Karpas-422 (cell line): ENCODE data around the gene ANKFY1. TPM values are rescaled to one million over a fixed set of nuclear protein-coding genes. Genes with fewer than 3 reads are reported as not detected.
"Not testable (repeated sequence)": the region's sequence is repeated elsewhere in the genome, so short reads cannot be mapped to it uniquely, and the experiment has no call there.

Experiments
- DNase-seq: peaks from one replicate; pipeline ENCODE4 v3.0.0-alpha.2; 2015
- H2AFZ ChIP-seq: fragments of 200-600 bp; sonication (generic); 2 replicates; pipeline ENCODE4 v1.6.1; 2014; ENCODE audit warnings: antibody characterized with exemption, low read length, mixed read lengths
- H3K27ac ChIP-seq: fragments of 200-600 bp; sonication (generic); 2 replicates; pipeline ENCODE4 v1.5.1; 2014; ENCODE audit warnings: mild to moderate bottlenecking, low read length, moderate library complexity
- H3K27me3 ChIP-seq: fragments of 200-600 bp; sonication (generic); 2 replicates; pipeline ENCODE4 v1.6.1; 2014; ENCODE audit warnings: low read length, mixed read lengths
- H3K36me3 ChIP-seq: fragments of 200-600 bp; sonication (generic); 2 replicates; pipeline ENCODE4 v1.6.1; 2014; ENCODE audit warnings: low read length, mixed read lengths; ENCODE audit not compliant: insufficient read depth
- H3K4me1 ChIP-seq: fragments of 200-600 bp; sonication (generic); 2 replicates; pipeline ENCODE4 v1.6.1; 2014; ENCODE audit warnings: mild to moderate bottlenecking, low read length, mixed read lengths
- H3K4me2 ChIP-seq: fragments of 200-600 bp; sonication (generic); 2 replicates; pipeline ENCODE4 v1.6.1; 2014; ENCODE audit warnings: low read length, low read depth, mild to moderate bottlenecking; ENCODE audit not compliant: poor library complexity, severe bottlenecking
- H3K4me3 ChIP-seq: fragments of 200-600 bp; sonication (generic); 2 replicates; pipeline ENCODE4 v1.5.1; 2014; ENCODE audit warnings: mild to moderate bottlenecking, antibody characterized with exemption, low read length, mixed read lengths
- H3K79me2 ChIP-seq: fragments of 200-600 bp; sonication (generic); 2 replicates; pipeline ENCODE4 v1.6.1; 2014; ENCODE audit warnings: mild to moderate bottlenecking, low read length, mixed read lengths
- H3K9ac ChIP-seq: fragments of 200-600 bp; sonication (generic); 2 replicates; pipeline ENCODE4 v1.6.0; 2014; ENCODE audit warnings: low read length
- H3K9me2 ChIP-seq: fragments of 200-600 bp; sonication (generic), shearing (Covaris generic); replicated peaks from 2 replicates; pipeline ENCODE4 v1.6.0; 2014; ENCODE audit warnings: mild to moderate bottlenecking, low read length, moderate library complexity; ENCODE audit not compliant: insufficient read depth
- H3K9me3 ChIP-seq: fragments of 300-700, 200-600 bp; sonication (generic); 2 replicates; pipeline ENCODE4 v1.6.1; 2014; ENCODE audit warnings: low read length, mixed read lengths
- H4K20me1 ChIP-seq: fragments of 200-600 bp; sonication (generic); 2 replicates; pipeline ENCODE4 v1.6.1; 2014; ENCODE audit warnings: mild to moderate bottlenecking, antibody characterized with exemption, low read length, low read depth; ENCODE audit not compliant: insufficient read depth
- total RNA-seq: library from RNA; depleted of rRNA; stranded (reverse); fragments of >200 nt; shearing (Covaris generic); gene quantifications from 2 replicates; pipeline ENCODE4 v1.2.3, GENCODE V29; 2014; ENCODE audit warnings: low replicate concordance

ANKFY1 gene
- total RNA-seq, 1 experiment from 2014 or later: 34.4 TPM

- Histone ChIP-seq H3K27ac (no peak overlapping the region), H3K9me2 (no peaks in the 10 kb centered on the region), H3K9ac (no peak overlapping the region), H3K9me3 (no peaks in the 10 kb centered on the region), H3K4me3 (no peak overlapping the region), H3K36me3 (no peaks in the 10 kb centered on the region), H2AFZ (no peak overlapping the region), H3K4me1 (peaks cover 20% of the 10 kb centered on the region), H3K4me2 (no peak overlapping the region), H3K27me3 (no peaks in the 10 kb centered on the region), H4K20me1 (peaks cover 2% of the 10 kb centered on the region; the same call in 1 of the 2 replicates), H3K79me2 (peaks cover 78% of the 10 kb centered on the region)
- no peak for DNase-seq
Observed at GRCh38 chr17:4140125-4140524, 123.7 kb downstream of the ANKFY1 start.

- not testable (repeated sequence) for H3K9ac ChIP-seq, H2AFZ ChIP-seq, H3K27ac ChIP-seq, H3K9me2 ChIP-seq, H3K36me3 ChIP-seq, DNase-seq, H3K4me2 ChIP-seq, H3K4me3 ChIP-seq, H4K20me1 ChIP-seq, H3K27me3 ChIP-seq, H3K9me3 ChIP-seq
- Histone ChIP-seq H3K4me1 (peaks cover 14% of the 10 kb centered on the region), H3K79me2 (peaks cover 83% of the 10 kb centered on the region)
Observed at GRCh38 chr17:4138906-4139526, 124.8 kb downstream of the ANKFY1 start.

- H3K79me2 ChIP-seq: peaks cover 92% of the 10 kb centered on the region
- no peaks in the 10 kb centered on the region for H3K9me2 ChIP-seq
- H3K4me3 ChIP-seq: no peak overlapping the region
- no peak overlapping the region for H3K9ac ChIP-seq
- no peak overlapping the region for H2AFZ ChIP-seq
- no peaks in the 10 kb centered on the region for H3K27me3 ChIP-seq
- H3K27ac ChIP-seq: no peak overlapping the region
- H3K36me3 ChIP-seq: no peaks in the 10 kb centered on the region
- no peak for DNase-seq
- H3K4me1 ChIP-seq: peaks cover 7% of the 10 kb centered on the region
- H3K4me2 ChIP-seq: no peak overlapping the region
- no peaks in the 10 kb centered on the region for H3K9me3 ChIP-seq
- H4K20me1 ChIP-seq: 0 out of 2 replicates have a peak, but pooled peaks cover 2% of the 10 kb centered on the region
Observed at GRCh38 chr17:4136373-4136772, 127.4 kb downstream of the ANKFY1 start.

- Histone ChIP-seq H3K27ac (no peak overlapping the region), H3K4me1 (peaks cover 2% of the 10 kb centered on the region; the same call in 1 of the 2 replicates), H3K9me3 (no peaks in the 10 kb centered on the region), H3K9ac (no peak overlapping the region), H3K9me2 (no peaks in the 10 kb centered on the region), H2AFZ (no peak overlapping the region), H3K4me2 (no peak overlapping the region), H3K4me3 (no peak overlapping the region), H4K20me1 (no peaks in the 10 kb centered on the region), H3K27me3 (no peaks in the 10 kb centered on the region), H3K79me2 (peaks cover 92% of the 10 kb centered on the region), H3K36me3 (no peaks in the 10 kb centered on the region)
- no peak for DNase-seq
Observed at GRCh38 chr17:4135489-4135888, 128.3 kb downstream of the ANKFY1 start.

- H3K36me3 ChIP-seq: no peaks in the 10 kb centered on the region
- H3K4me3 ChIP-seq: no peak overlapping the region
- no peaks in the 10 kb centered on the region for H3K9me2 ChIP-seq
- DNase-seq: no peak
- H3K27me3 ChIP-seq: no peaks in the 10 kb centered on the region
- H2AFZ ChIP-seq: no peak overlapping the region
- peaks cover 90% of the 10 kb centered on the region for H3K79me2 ChIP-seq
- H3K4me2 ChIP-seq: no peak overlapping the region
- H4K20me1 ChIP-seq: no peaks in the 10 kb centered on the region
- no peak overlapping the region for H3K27ac ChIP-seq
- no peaks in the 10 kb centered on the region for H3K9me3 ChIP-seq
- H3K9ac ChIP-seq: no peak overlapping the region
- no peaks in the 10 kb centered on the region for H3K4me1 ChIP-seq
Observed at GRCh38 chr17:4134721-4135120, 129.1 kb downstream of the ANKFY1 start.

- Histone ChIP-seq H4K20me1 (no peaks in the 10 kb centered on the region), H3K4me1 (peaks cover 19% of the 10 kb centered on the region), H2AFZ (no peak overlapping the region), H3K27me3 (no peaks in the 10 kb centered on the region), H3K9me2 (no peaks in the 10 kb centered on the region), H3K4me3 (no peak overlapping the region), H3K4me2 (no peak overlapping the region), H3K9me3 (no peaks in the 10 kb centered on the region), H3K36me3 (no peaks in the 10 kb centered on the region), H3K9ac (no peak overlapping the region), H3K79me2 (peaks cover 89% of the 10 kb centered on the region), H3K27ac (no peak overlapping the region)
- DNase-seq: no peak
Observed at GRCh38 chr17:4130715-4131114, 133.1 kb downstream of the ANKFY1 start.

- Histone ChIP-seq H2AFZ (no peak overlapping the region), H3K79me2 (peaks cover 78% of the 10 kb centered on the region), H3K4me3 (no peak overlapping the region), H3K9ac (no peak overlapping the region), H3K9me3 (no peaks in the 10 kb centered on the region), H3K4me1 (peaks cover 19% of the 10 kb centered on the region), H3K9me2 (no peaks in the 10 kb centered on the region), H3K27me3 (no peaks in the 10 kb centered on the region), H4K20me1 (no peaks in the 10 kb centered on the region), H3K27ac (no peak overlapping the region), H3K36me3 (peaks cover 5% of the 10 kb centered on the region), H3K4me2 (no peak overlapping the region)
- DNase-seq: no peak
Observed at GRCh38 chr17:4127555-4127954, 136.2 kb downstream of the ANKFY1 start.

GRCh38 chr17:4125552-4125951, 138.2 kb downstream of the ANKFY1 start:
- Histone ChIP-seq H3K9me2 (no peaks in the 10 kb centered on the region), H3K4me1 (peaks cover 19% of the 10 kb centered on the region), H3K9ac (no peak overlapping the region), H3K9me3 (no peaks in the 10 kb centered on the region), H3K79me2 (peaks cover 61% of the 10 kb centered on the region), H3K4me2 (no peak overlapping the region), H4K20me1 (no peaks in the 10 kb centered on the region), H3K36me3 (peaks cover 11% of the 10 kb centered on the region), H2AFZ (no peak overlapping the region), H3K4me3 (no peak overlapping the region), H3K27ac (peak overlapping the region; percentile 23; the same call in 1 of the 2 replicates), H3K27me3 (no peaks in the 10 kb centered on the region)
- DNase-seq: no peak
